Endothelial cell of umbilical vein (primary cell): Measurements from ENCODE around the gene DHRS1. TPM values are rescaled to one million over a fixed set of nuclear protein-coding genes. Genes with fewer than 3 reads are reported as not detected.

ENCODE experiments used
- BruUV-seq: library from RNA; stranded (reverse); fragments of 400-500 nt; replicated peaks from 2 replicates; lab custom pipeline; 2021; lab: Mats Ljungman, UMichigan
- CTCF ChIA-PET: fragments of 300-600, 350-600 bp; sonication (Branson Sonifier 250); formaldehyde crosslinking; loops from one replicate; lab custom pipeline; 2021; ENCODE audit warnings: antibody characterized with exemption, inconsistent platforms; lab: Charles Lee
- POLR2A ChIA-PET: fragments of 300-600, 350-600 bp; sonication (Branson Sonifier 250); formaldehyde crosslinking; loops from one replicate; lab custom pipeline; 2021; ENCODE audit warnings: antibody characterized with exemption, inconsistent platforms; lab: Charles Lee
- DNase-seq: peaks from one replicate; pipeline ENCODE4 v3.0.0-alpha.2; 2011; ENCODE audit warnings: low read depth, low spot score
- FAIRE-seq: peaks from 2 replicates; lab custom pipeline; 2011; peaks lifted over from hg19 to GRCh38; lab: Jason Lieb, UNC
- H2AFZ ChIP-seq: 2 replicates; pipeline ENCODE4 v1.6.0; 2012; ENCODE audit warnings: low read depth, low read length, control low read depth, inconsistent platforms
- H3K27ac ChIP-seq: 2 replicates; pipeline ENCODE4 v1.5.1; 2011; ENCODE audit warnings: low read depth, mild to moderate bottlenecking, control low read depth, low read length, moderate library complexity; ENCODE audit not compliant: insufficient read depth
- H3K27me3 ChIP-seq, 2 experiments: 2 replicates each; pipeline versions ENCODE4 v1.6.0 to v1.6.1; 2011; ENCODE audit warnings: low read length in 2 of 2, mixed read lengths in 1 of 2; ENCODE audit not compliant: control insufficient read depth in 2 of 2, insufficient read depth in 2 of 2
- H3K36me3 ChIP-seq, 2 experiments: 2 replicates in 1 of 2; 3 replicates in 1 of 2; pipeline ENCODE4 v1.5.1; 2011; ENCODE audit warnings: low read length in 2 of 2, mild to moderate bottlenecking in 1 of 2, moderate library complexity in 1 of 2; ENCODE audit not compliant: control insufficient read depth in 2 of 2, insufficient read depth in 2 of 2; ENCODE audit errors: extremely low read depth in 1 of 2
- H3K4me1 ChIP-seq: 3 replicates; pipeline ENCODE4 v1.5.1; 2011; ENCODE audit warnings: mild to moderate bottlenecking, low read length; ENCODE audit not compliant: control insufficient read depth, insufficient read depth; ENCODE audit errors: extremely low read depth
- H3K4me2 ChIP-seq: 2 replicates; pipeline ENCODE4 v1.6.1; 2011; ENCODE audit warnings: low read length, control low read depth, mixed read lengths; ENCODE audit not compliant: insufficient read depth
- H3K4me3 ChIP-seq, 3 experiments: fragments of 200-600 bp in 1 of 3; sonication (generic), shearing (Covaris generic) in 1 of 3; replicated peaks in 1 of 3; 2 replicates each; pipeline ENCODE4 v1.5.1; 2011 to 2016; ENCODE audit warnings: control low read depth in 3 of 3, low read length in 3 of 3, mild to moderate bottlenecking in 2 of 3, inconsistent platforms in 1 of 3, low read depth in 1 of 3, moderate library complexity in 1 of 3; ENCODE audit not compliant: insufficient read depth in 1 of 3
- H3K79me2 ChIP-seq: 2 replicates; pipeline ENCODE4 v1.6.0; 2012; ENCODE audit warnings: low read length, inconsistent platforms; ENCODE audit not compliant: control insufficient read depth, insufficient read depth
- H3K9ac ChIP-seq: replicated peaks from 2 replicates; pipeline ENCODE3; 2011; ENCODE audit warnings: low read length, control low read depth; ENCODE audit not compliant: insufficient read depth; ENCODE audit errors: extremely low read depth
- H3K9me1 ChIP-seq: replicated peaks from 3 replicates; pipeline ENCODE4 v1.6.0; 2011; ENCODE audit warnings: mild to moderate bottlenecking, low read length; ENCODE audit not compliant: control insufficient read depth, insufficient read depth; ENCODE audit errors: extremely low read depth
- H3K9me3 ChIP-seq: replicated peaks from 2 replicates; pipeline ENCODE4 v1.5.1; 2012; ENCODE audit warnings: low read length, inconsistent platforms; ENCODE audit not compliant: control insufficient read depth, insufficient read depth
- H4K20me1 ChIP-seq: replicated peaks from 2 replicates; pipeline ENCODE3; 2011; ENCODE audit warnings: mild to moderate bottlenecking, low read length; ENCODE audit not compliant: control insufficient read depth, insufficient read depth; ENCODE audit errors: extremely low read depth
- CTCF ChIP-seq, 2 donors: IDR thresholded peaks; 1 replicate in 1 of 2; 2 replicates in 1 of 2; pipeline ENCODE4 v1.5.1; 2011; ENCODE audit warnings: low read length in 2 of 2, mild to moderate bottlenecking in 2 of 2, moderate library complexity in 2 of 2, control low read depth in 1 of 2, inconsistent platforms in 1 of 2, low read depth in 1 of 2; ENCODE audit not compliant: insufficient read depth in 1 of 2; ENCODE audit errors: extremely low read depth in 1 of 2
- EZH2 ChIP-seq: IDR thresholded peaks from 2 replicates; pipeline ENCODE4 v1.6.1; 2012; ENCODE audit warnings: borderline replicate concordance, low read depth, mild to moderate bottlenecking, moderate library complexity, low read length, inconsistent platforms; ENCODE audit not compliant: severe bottlenecking
- FOS ChIP-seq: IDR thresholded peaks from 2 replicates; pipeline ENCODE4 v1.6.1; 2011; ENCODE audit warnings: mild to moderate bottlenecking, low read length, moderate library complexity, borderline replicate concordance; ENCODE audit not compliant: insufficient read depth
- GATA2 ChIP-seq: IDR thresholded peaks from 2 replicates; pipeline ENCODE4 v1.7.0; 2011; ENCODE audit warnings: low read depth, mild to moderate bottlenecking, moderate library complexity, mixed read lengths, low read length; ENCODE audit not compliant: insufficient read length, insufficient read depth
- JUN ChIP-seq: IDR thresholded peaks from 2 replicates; pipeline ENCODE4 v1.6.1; 2011; ENCODE audit warnings: borderline replicate concordance, low read depth; ENCODE audit not compliant: insufficient read length, insufficient read depth
- MAX ChIP-seq: IDR thresholded peaks from 2 replicates; pipeline ENCODE4 v1.6.1; 2011; ENCODE audit not compliant: insufficient read depth, insufficient read length
- MYC ChIP-seq: IDR thresholded peaks from one replicate; pipeline ENCODE4 v1.6.1; 2011; ENCODE audit warnings: mild to moderate bottlenecking, low read depth, low read length
- POLR2A ChIP-seq: IDR thresholded peaks from 2 replicates; pipeline ENCODE4 v1.6.1; 2012; ENCODE audit warnings: low read depth, mild to moderate bottlenecking, control low read depth, low read length
- POLR2AphosphoS5 ChIP-seq: IDR thresholded peaks from 2 replicates; pipeline ENCODE4 v1.6.1; 2012; ENCODE audit warnings: low read depth, mild to moderate bottlenecking, control low read depth, low read length, moderate library complexity; ENCODE audit not compliant: insufficient read depth
- dilution Hi-C: fragments of 300-500 bp; cut with MboI; formaldehyde crosslinking; loops from one replicate; pipeline ENCODE4 v1.15.0; 2019; ENCODE audit warnings: low sequenced_read_pairs; ENCODE audit not compliant: extremely low pct_ligation_motif_present
- intact Hi-C: fragments of 100-400 bp; cut with micrococcal nuclease; formaldehyde crosslinking; loops from one replicate; pipeline ENCODE4 v1.10.0; 2022
- polyA plus RNA-seq, 4 experiments: library from polyadenylated mRNA; depleted of rRNA in 3 of 4; stranded (reverse) in 3 of 4; unstranded in 1 of 4; fragments of >200 nt; gene quantifications; 2 replicates each; pipeline versions ENCODE4 v1.2.1 to v1.2.3, GENCODE V29; 2011 to 2012; ENCODE audit warnings: missing spikeins in 1 of 4
- total RNA-seq: library from RNA; stranded (reverse); gene quantifications from 2 replicates; pipeline ENCODE4 v1.2.3, GENCODE V29; 2021

Gene DHRS1
- total and polyA plus RNA-seq, 2 donors (not counting 3 experiments of a cell fraction or from before 2014, with no cell fraction given) = 18.0 to 69.5 TPM

- no peaks in the 10 kb centered on the region for H3K9me1 ChIP-seq
- H3K79me2 ChIP-seq = no peaks in the 10 kb centered on the region
- intact Hi-C loops = no loop called here
- no peaks in the 10 kb centered on the region for H3K36me3 ChIP-seq
- no peaks in the 10 kb centered on the region for H3K4me1 ChIP-seq
- dilution Hi-C loops = no loop called here
- no peaks in the 10 kb centered on the region for H4K20me1 ChIP-seq
- ChIA-PET CTCF (interaction anchor here (0.9 to 1.0 kb wide), 2 partner anchors 20 to 31 kb away, joined by 3 to 4 read pairs; partner anchors contain the start of gene CIDEB), POLR2A (no interaction called here)
- H2AFZ ChIP-seq = no peak overlapping the region
- no peak overlapping the region for H3K4me2 ChIP-seq
- H3K27me3 ChIP-seq = no peaks in the 10 kb centered on the region
- H3K9ac ChIP-seq = no peak overlapping the region
- DNase-seq = no peak
- BruUV-seq = no TSS peak
- TF ChIP-seq JUN = no peak
- TF ChIP-seq MAX = no peak
- no peak for TF ChIP-seq MYC
- no peak for TF ChIP-seq FOS
- no peak for TF ChIP-seq EZH2
- no peak for TF ChIP-seq POLR2AphosphoS5
- TF ChIP-seq GATA2 = no peak
- TF ChIP-seq CTCF (IDR thresholded peaks at IDR 0.05; ENCODE audit: extremely low read depth in 1 of 2, insufficient read depth in 1 of 2, low read depth in 1 of 2, low read length in 2 of 2) = no peak
- no peak for TF ChIP-seq POLR2A
- H3K4me3 ChIP-seq = no peak overlapping the region
- no peak for FAIRE-seq
- no peaks in the 10 kb centered on the region for H3K9me3 ChIP-seq
- no peak overlapping the region for H3K27ac ChIP-seq
These were observed 22.5 kb downstream of the DHRS1 start for GRCh38 chr14:24277071-24277470.
